Type B pancreatic cell (in vitro differentiated cells): ENCODE data around the gene NAPG. TPM values are rescaled to one million over a fixed set of nuclear protein-coding genes. Genes with fewer than 3 reads are reported as not detected.

Experiments used
- DNase-seq: peaks from one replicate; pipeline ENCODE4 v3.0.0; 2021; ENCODE audit warnings: mixed read lengths; ENCODE audit not compliant: unreplicated experiment; ENCODE audit errors: extremely low spot score
- H3K27ac Mint-ChIP-seq: 2 replicates; pipeline ENCODE4 v1.8.0; 2021; ENCODE audit warnings: mild to moderate bottlenecking, mixed read lengths
- H3K27me3 Mint-ChIP-seq: 2 replicates; pipeline ENCODE4 v1.8.0; 2021; ENCODE audit warnings: mixed read lengths
- H3K36me3 Mint-ChIP-seq: 2 replicates; pipeline ENCODE4 v1.8.0; 2021; ENCODE audit warnings: mixed read lengths
- H3K4me1 Mint-ChIP-seq: one replicate; pipeline ENCODE4 v1.8.0; 2021; ENCODE audit warnings: mixed read lengths; ENCODE audit not compliant: unreplicated experiment
- H3K4me3 Mint-ChIP-seq: 2 replicates; pipeline ENCODE4 v1.8.0; 2021; ENCODE audit warnings: mild to moderate bottlenecking, mixed read lengths
- H3K9me3 Mint-ChIP-seq: 2 replicates; pipeline ENCODE4 v1.8.0; 2021; ENCODE audit warnings: mixed read lengths
- CTCF ChIP-seq: fragments of 200-600 bp; sonication (generic); conservative IDR thresholded peaks from 2 replicates; pipeline ENCODE4 v1.5.0; 2021; ENCODE audit warnings: antibody characterized with exemption, mild to moderate bottlenecking
- total RNA-seq: library from RNA; stranded (reverse); gene quantifications from 2 replicates; pipeline ENCODE4 v1.2.1, GENCODE V29; 2021; ENCODE audit warnings: low replicate concordance

NAPG gene
- total RNA-seq, 1 donor from 2014 or later: 22.7 TPM

GRCh38 chr18:10525371-10525691 is 496 bp upstream of the NAPG start:
- Mint-ChIP-seq H3K4me3 (peak overlapping the region; percentile 98), H3K36me3 (no peaks in the 10 kb centered on the region), H3K27ac (peak overlapping the region; percentile 97), H3K27me3 (no peaks in the 10 kb centered on the region), H3K4me1 (peaks cover 40% of the 10 kb centered on the region), H3K9me3 (no peaks in the 10 kb centered on the region)
- no peak for TF ChIP-seq CTCF
- DNase-seq: no peak

- peak overlapping the region; percentile 90 for H3K27ac Mint-ChIP-seq
- no peak for DNase-seq
- no peak for TF ChIP-seq CTCF
- H3K9me3 Mint-ChIP-seq: no peaks in the 10 kb centered on the region
- peak overlapping the region; percentile 93 for H3K4me3 Mint-ChIP-seq
- H3K4me1 Mint-ChIP-seq: peaks cover 41% of the 10 kb centered on the region
- H3K36me3 Mint-ChIP-seq: no peaks in the 10 kb centered on the region
- H3K27me3 Mint-ChIP-seq: no peaks in the 10 kb centered on the region
These were observed 728 bp downstream of the NAPG start for GRCh38 chr18:10526561-10526949.

- Mint-ChIP-seq H3K9me3 (no peaks in the 10 kb centered on the region), H3K4me1 (peaks cover 41% of the 10 kb centered on the region), H3K27ac (peak overlapping the region; percentile 13), H3K4me3 (peak overlapping the region; percentile 68), H3K36me3 (peaks cover 3% of the 10 kb centered on the region), H3K27me3 (no peaks in the 10 kb centered on the region)
- no peak for TF ChIP-seq CTCF
- no peak for DNase-seq
These were observed 2.6 kb downstream of the NAPG start for GRCh38 chr18:10528439-10528838.

GRCh38 chr18:10530002-10530401 is 4.2 kb downstream of the NAPG start:
- H3K36me3 Mint-ChIP-seq: peaks cover 6% of the 10 kb centered on the region
- no peak overlapping the region for H3K4me3 Mint-ChIP-seq
- H3K9me3 Mint-ChIP-seq: no peaks in the 10 kb centered on the region
- TF ChIP-seq CTCF: no peak
- DNase-seq: no peak
- peak overlapping the region; percentile 49 for H3K27ac Mint-ChIP-seq
- H3K27me3 Mint-ChIP-seq: no peaks in the 10 kb centered on the region
- peaks cover 34% of the 10 kb centered on the region for H3K4me1 Mint-ChIP-seq

GRCh38 chr18:10530852-10531251 is 5.0 kb downstream of the NAPG start:
- Mint-ChIP-seq H3K27me3 (no peaks in the 10 kb centered on the region), H3K9me3 (no peaks in the 10 kb centered on the region), H3K4me3 (no peak overlapping the region), H3K4me1 (peaks cover 25% of the 10 kb centered on the region), H3K36me3 (peaks cover 6% of the 10 kb centered on the region), H3K27ac (peak overlapping the region; percentile 49)
- no peak for TF ChIP-seq CTCF
- no peak for DNase-seq

GRCh38 chr18:10533111-10533510 is 7.3 kb downstream of the NAPG start:
- no peak overlapping the region for H3K27ac Mint-ChIP-seq
- H3K27me3 Mint-ChIP-seq: no peaks in the 10 kb centered on the region
- no peak overlapping the region for H3K4me3 Mint-ChIP-seq
- TF ChIP-seq CTCF: no peak
- H3K9me3 Mint-ChIP-seq: no peaks in the 10 kb centered on the region
- no peak for DNase-seq
- H3K4me1 Mint-ChIP-seq: peaks cover 17% of the 10 kb centered on the region
- peaks cover 9% of the 10 kb centered on the region for H3K36me3 Mint-ChIP-seq
